CD4-positive, alpha-beta T cell treated with Interferon alpha-2 for 1 hour (primary cell): ENCODE results near the gene SOHLH1.
"Not testable (repeated sequence)": the region's sequence is repeated elsewhere in the genome, so short reads cannot be mapped to it uniquely, and the experiment has no call there.

ENCODE experiments used
- DNase-seq, 2 donors: peaks; one replicate each; pipeline ENCODE4 v3.0.0-alpha.2; 2020 to 2022

Gene SOHLH1

GRCh38 chr9:135676891-135677290, 22.4 kb downstream of the SOHLH1 start:
- DNase-seq = no peak

GRCh38 chr9:135674977-135675376, 24.3 kb downstream of the SOHLH1 start:
- no peak for DNase-seq

GRCh38 chr9:135673941-135674340, 25.3 kb downstream of the SOHLH1 start:
- DNase-seq = no peak

GRCh38 chr9:135672786-135673185, 26.5 kb downstream of the SOHLH1 start:
- not testable (repeated sequence) for DNase-seq

GRCh38 chr9:135671591-135672041, 27.7 kb downstream of the SOHLH1 start:
- no peak for DNase-seq

- DNase-seq = no peak
These were observed 28.3 kb downstream of the SOHLH1 start for GRCh38 chr9:135670721-135671590.

- no peak for DNase-seq
These were observed 29.5 kb downstream of the SOHLH1 start for GRCh38 chr9:135669616-135670285.

- not testable (repeated sequence) for DNase-seq
These were observed 30.3 kb downstream of the SOHLH1 start for GRCh38 chr9:135669018-135669417.

- DNase-seq = no peak
These were observed 31.7 kb downstream of the SOHLH1 start for GRCh38 chr9:135667463-135668001.

- no peak for DNase-seq
These were observed 32.5 kb downstream of the SOHLH1 start for GRCh38 chr9:135666534-135667462.

- no peak for DNase-seq
These were observed 33.5 kb downstream of the SOHLH1 start for GRCh38 chr9:135665795-135666189.

- DNase-seq = no peak
These were observed 34.2 kb downstream of the SOHLH1 start for GRCh38 chr9:135664801-135665794.

- no peak for DNase-seq
These were observed 35.0 kb downstream of the SOHLH1 start for GRCh38 chr9:135664266-135664665.

GRCh38 chr9:135663857-135664256, 35.4 kb downstream of the SOHLH1 start:
- no peak for DNase-seq

- no peak for DNase-seq
These were observed 35.9 kb downstream of the SOHLH1 start for GRCh38 chr9:135663451-135663770.

- DNase-seq = no peak
These were observed 36.4 kb downstream of the SOHLH1 start, which contains the start of gene LCN9 for GRCh38 chr9:135662758-135663450. LCN9 (plus strand) TSS chr9:135663309; CDS start chr9:135663322, 13 bp downstream.

- DNase-seq = no peak
These were observed 37.3 kb downstream of the SOHLH1 start for GRCh38 chr9:135661816-135662560.

- no peak for DNase-seq
These were observed 38.9 kb downstream of the SOHLH1 start for GRCh38 chr9:135660407-135660806.

- DNase-seq = no peak
These were observed 40.0 kb downstream of the SOHLH1 start for GRCh38 chr9:135659252-135659651.

GRCh38 chr9:135657416-135657815, 41.9 kb downstream of the SOHLH1 start:
- no peak for DNase-seq
